Liver (tissue), 9 donors: ENCODE measurements around the gene SPTLC3. TPM values are rescaled to one million over a fixed set of nuclear protein-coding genes. Genes with fewer than 3 reads are reported as not detected.

ENCODE experiments used
- DNase-seq: peaks from one replicate; pipeline ENCODE4 v3.0.0-alpha.2; 2017; ENCODE audit warnings: low spot score
- H3K27ac ChIP-seq, 2 donors: one replicate each; pipeline ENCODE4 v1.7.0; 2013; ENCODE audit warnings: inconsistent platforms in 2 of 2, low read length in 2 of 2, control low read depth in 1 of 2, low read depth in 1 of 2, mild to moderate bottlenecking in 1 of 2
- H3K27me3 ChIP-seq, 4 donors: one replicate each; pipeline versions ENCODE4 v1.6.1 to v1.7.0; 2013; ENCODE audit warnings: low read length in 3 of 4, inconsistent platforms in 1 of 4, mild to moderate bottlenecking in 1 of 4, moderate library complexity in 1 of 4; ENCODE audit not compliant: control insufficient read depth in 4 of 4, insufficient read depth in 4 of 4
- H3K36me3 ChIP-seq, 4 donors: one replicate each; pipeline versions ENCODE4 v1.6.1 to v1.7.0; 2013; ENCODE audit warnings: low read length in 3 of 4, mild to moderate bottlenecking in 3 of 4, low read depth in 1 of 4, moderate library complexity in 1 of 4; ENCODE audit not compliant: control insufficient read depth in 4 of 4, insufficient read depth in 3 of 4
- H3K4me1 ChIP-seq, 4 donors: one replicate each; pipeline versions ENCODE4 v1.6.1 to v1.7.0; 2013; ENCODE audit warnings: low read length in 3 of 4, mild to moderate bottlenecking in 3 of 4, moderate library complexity in 1 of 4; ENCODE audit not compliant: control insufficient read depth in 4 of 4, insufficient read depth in 4 of 4
- H3K4me3 ChIP-seq, 3 donors: one replicate each; pipeline versions ENCODE4 v1.6.1 to v1.7.0; 2013; ENCODE audit warnings: low read length in 3 of 3, control low read depth in 1 of 3, low read depth in 1 of 3, mild to moderate bottlenecking in 1 of 3
- H3K9ac ChIP-seq, 2 donors: one replicate each; pipeline ENCODE4 v1.7.0; 2013; ENCODE audit warnings: low read length in 2 of 2, mild to moderate bottlenecking in 2 of 2, moderate library complexity in 2 of 2, control low read depth in 1 of 2, low read depth in 1 of 2
- H3K9me3 ChIP-seq, 4 donors: one replicate each; pipeline versions ENCODE4 v1.6.1 to v1.7.0; 2013; ENCODE audit warnings: low read length in 3 of 4; ENCODE audit not compliant: control insufficient read depth in 4 of 4
- EGR1 ChIP-seq, 2 donors: IDR thresholded peaks; 2 replicates each; pipeline ENCODE4 v1.6.1; 2016 to 2018; ENCODE audit warnings: antibody characterized with exemption in 2 of 2, low read depth in 2 of 2
- FOXA1 ChIP-seq: IDR thresholded peaks from 2 replicates; pipeline ENCODE4 v1.6.1; 2016; ENCODE audit warnings: antibody characterized with exemption
- FOXA2 ChIP-seq: IDR thresholded peaks from 2 replicates; pipeline ENCODE4 v1.6.1; 2016; ENCODE audit warnings: antibody characterized with exemption
- GABPA ChIP-seq, 2 donors: IDR thresholded peaks in 1 of 2; conservative IDR thresholded peaks in 1 of 2; 2 replicates each; pipeline ENCODE4 v1.6.1; 2016; ENCODE audit warnings: antibody characterized with exemption in 2 of 2, mild to moderate bottlenecking in 1 of 2, moderate library complexity in 1 of 2
- HNF4A ChIP-seq, 2 donors: conservative IDR thresholded peaks; 2 replicates each; pipeline ENCODE4 v1.6.1; 2016; ENCODE audit warnings: antibody characterized with exemption in 2 of 2, mild to moderate bottlenecking in 2 of 2
- HNF4G ChIP-seq: IDR thresholded peaks from 2 replicates; pipeline ENCODE4 v1.6.1; 2016; ENCODE audit warnings: antibody characterized with exemption
- JUND ChIP-seq, 2 donors: IDR thresholded peaks; 2 replicates each; pipeline ENCODE4 v1.6.1; 2016; ENCODE audit warnings: antibody characterized with exemption in 2 of 2
- NR2F2 ChIP-seq: IDR thresholded peaks from 2 replicates; pipeline ENCODE4 v1.6.1; 2016; ENCODE audit warnings: antibody characterized with exemption
- RAD21 ChIP-seq, 2 donors: IDR thresholded peaks; 2 replicates each; pipeline ENCODE4 v1.6.1; 2016; ENCODE audit warnings: antibody characterized with exemption in 2 of 2, mild to moderate bottlenecking in 2 of 2
- REST ChIP-seq: IDR thresholded peaks from 2 replicates; pipeline ENCODE4 v1.6.1; 2016; ENCODE audit warnings: antibody characterized with exemption, mild to moderate bottlenecking
- RXRA ChIP-seq, 2 donors: IDR thresholded peaks; 2 replicates each; pipeline ENCODE4 v1.6.1; 2017 to 2018; ENCODE audit warnings: antibody characterized with exemption in 2 of 2, mild to moderate bottlenecking in 1 of 2
- TAF1 ChIP-seq: conservative IDR thresholded peaks from 2 replicates; pipeline ENCODE4 v1.6.1; 2016; ENCODE audit warnings: antibody characterized with exemption, mild to moderate bottlenecking
- YY1 ChIP-seq: IDR thresholded peaks from 2 replicates; pipeline ENCODE4 v1.6.1; 2016; ENCODE audit warnings: antibody characterized with exemption, mild to moderate bottlenecking
- ZBTB33 ChIP-seq: IDR thresholded peaks from 2 replicates; pipeline ENCODE4 v1.6.1; 2016; ENCODE audit warnings: antibody characterized with exemption
- WGBS: extraction: QIAGEN DNeasy Blood & Tissue Kit; methylation state at CpG from one replicate; pipeline ENCODE4 v1.1.7; 2013; 5-methylcytosine and 5-hydroxymethylcytosine counted together
- polyA plus RNA-seq, 2 donors: library from polyadenylated mRNA; stranded (reverse) in 1 of 2; unstranded in 1 of 2; fragments of 200-250 nt in 1 of 2; fragments of >200 nt in 1 of 2; fragmentation: Nextera tagmentation in 1 of 2; extraction: Ambion mirVana in 1 of 2; gene quantifications; one replicate each; pipeline versions ENCODE4 v1.2.1 to v1.2.3, GENCODE V29; 2013 to 2015
- total RNA-seq, 2 donors: library from RNA; depleted of rRNA; stranded (reverse); fragments of >200 nt; gene quantifications; one replicate each; pipeline ENCODE4 v1.2.3, GENCODE V29; 2014
- TF ChIP-seq, protein P1 (sequence below): IDR thresholded peaks from 2 replicates; pipeline ENCODE4 v1.6.1; 2016; ENCODE audit warnings: antibody characterized with exemption
- TF ChIP-seq, protein P2 (sequence below): fragments of 150-350 bp; IDR thresholded peaks from 2 replicates; pipeline ENCODE4 v1.5.1; 2017; ENCODE audit warnings: improper control_type of control experiment, low read depth, low read length; ENCODE audit not compliant: missing input control
- donor health status: healthy.
- donor health status: healthy.
- donor health status: healthy.
- donor health status: healthy.
- donor health status: healthy.

The SPTLC3 gene
- total and polyA plus RNA-seq, 4 donors = 4.2 to 40.9 (median 20.4) TPM

GRCh38 chr20:13169086-13169485 lies 160.3 kb downstream of the SPTLC3 start:
- peaks cover 1 to 12% (median 6%) of the 10 kb centered on the region in 4 donors for H3K36me3 ChIP-seq
- H3K4me3 ChIP-seq = no peak overlapping the region
- no peaks in the 10 kb centered on the region for H3K4me1 ChIP-seq
- no peaks in the 10 kb centered on the region for H3K9me3 ChIP-seq
- H3K27ac ChIP-seq = no peak overlapping the region
- H3K27me3 ChIP-seq = no peaks in the 10 kb centered on the region
- no peak for DNase-seq
- WGBS = 91% methylated on average over 1 of the region's 1 CpG
- no peak overlapping the region for H3K9ac ChIP-seq
- TF ChIP-seq, protein P1, sequence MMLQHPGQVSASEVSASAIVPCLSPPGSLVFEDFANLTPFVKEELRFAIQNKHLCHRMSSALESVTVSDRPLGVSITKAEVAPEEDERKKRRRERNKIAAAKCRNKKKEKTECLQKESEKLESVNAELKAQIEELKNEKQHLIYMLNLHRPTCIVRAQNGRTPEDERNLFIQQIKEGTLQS = no peak
- TF ChIP-seq RAD21 (IDR thresholded peaks at IDR 0.05) (no peak), FOXA1 (no peak), JUND (IDR thresholded peaks at IDR 0.05) (no peak), HNF4A (conservative IDR thresholded peaks at IDR 0.05) (no peak), GABPA (IDR thresholded peaks at IDR 0.05 in 1 of 2, conservative IDR thresholded peaks at IDR 0.05 in 1 of 2) (no peak), TAF1 (no peak), NR2F2 (no peak)

DNA sequence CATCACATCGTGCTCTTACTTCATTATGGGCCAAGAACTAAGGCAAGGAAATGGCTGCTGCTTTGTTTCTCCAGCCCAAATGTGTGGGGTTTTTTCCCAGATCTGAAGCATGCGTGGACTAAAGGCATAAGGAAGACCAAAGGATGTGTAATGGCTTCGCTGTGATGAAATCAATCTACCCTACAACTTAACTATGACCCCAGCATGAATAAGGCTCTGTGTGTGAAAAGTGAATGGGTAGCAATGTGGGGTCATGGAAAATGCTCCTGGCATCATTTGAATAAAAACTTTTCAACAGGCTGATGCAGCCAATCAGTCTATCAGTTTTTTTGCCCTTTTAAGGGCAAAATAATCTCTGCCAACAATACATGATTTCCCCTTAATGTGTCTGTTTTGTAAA lies 162.0 kb downstream of the SPTLC3 start:
- 78% methylated on average over 3 of the region's 3 CpGs for WGBS
- no peaks in the 10 kb centered on the region for H3K9me3 ChIP-seq
- H3K4me3 ChIP-seq = no peak overlapping the region
- H3K27ac ChIP-seq = no peak overlapping the region
- no peaks in the 10 kb centered on the region for H3K27me3 ChIP-seq
- no peak for DNase-seq
- TF ChIP-seq GABPA (IDR thresholded peaks at IDR 0.05 in 1 of 2, conservative IDR thresholded peaks at IDR 0.05 in 1 of 2) (no peak), YY1 (no peak), RAD21 (IDR thresholded peaks at IDR 0.05) (no peak), REST (no peak), NR2F2 (no peak), JUND (IDR thresholded peaks at IDR 0.05) (no peak), HNF4G (no peak), HNF4A (conservative IDR thresholded peaks at IDR 0.05) (no peak), FOXA2 (no peak), RXRA (IDR thresholded peaks at IDR 0.05) (no peak), FOXA1 (no peak), EGR1 (IDR thresholded peaks at IDR 0.05; ENCODE audit: low read depth in 2 of 2) (no peak), TAF1 (no peak), ZBTB33 (no peak)
- TF ChIP-seq, protein P1 = no peak
- TF ChIP-seq, protein P2, sequence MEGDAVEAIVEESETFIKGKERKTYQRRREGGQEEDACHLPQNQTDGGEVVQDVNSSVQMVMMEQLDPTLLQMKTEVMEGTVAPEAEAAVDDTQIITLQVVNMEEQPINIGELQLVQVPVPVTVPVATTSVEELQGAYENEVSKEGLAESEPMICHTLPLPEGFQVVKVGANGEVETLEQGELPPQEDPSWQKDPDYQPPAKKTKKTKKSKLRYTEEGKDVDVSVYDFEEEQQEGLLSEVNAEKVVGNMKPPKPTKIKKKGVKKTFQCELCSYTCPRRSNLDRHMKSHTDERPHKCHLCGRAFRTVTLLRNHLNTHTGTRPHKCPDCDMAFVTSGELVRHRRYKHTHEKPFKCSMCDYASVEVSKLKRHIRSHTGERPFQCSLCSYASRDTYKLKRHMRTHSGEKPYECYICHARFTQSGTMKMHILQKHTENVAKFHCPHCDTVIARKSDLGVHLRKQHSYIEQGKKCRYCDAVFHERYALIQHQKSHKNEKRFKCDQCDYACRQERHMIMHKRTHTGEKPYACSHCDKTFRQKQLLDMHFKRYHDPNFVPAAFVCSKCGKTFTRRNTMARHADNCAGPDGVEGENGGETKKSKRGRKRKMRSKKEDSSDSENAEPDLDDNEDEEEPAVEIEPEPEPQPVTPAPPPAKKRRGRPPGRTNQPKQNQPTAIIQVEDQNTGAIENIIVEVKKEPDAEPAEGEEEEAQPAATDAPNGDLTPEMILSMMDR = no peak
- no peak overlapping the region for H3K9ac ChIP-seq
- no peaks in the 10 kb centered on the region for H3K4me1 ChIP-seq
- peaks cover 0 to 1% (median 0%) of the 10 kb centered on the region in 4 donors for H3K36me3 ChIP-seq
